ENCODE results near the gene AHNAK. TPM values are rescaled to one million over a fixed set of nuclear protein-coding genes. Genes with fewer than 3 reads are reported as not detected.

Gene AHNAK
- total and polyA plus RNA-seq, 2 donors (not counting 3 experiments of a cell fraction or from before 2014, with no cell fraction given), result 35.2 to 436 TPM

GRCh38 chr11:62499944-62500649 is 46.5 kb downstream of the AHNAK start:
- BruUV-seq (replicated peaks), result no TSS peak
- no peaks in the 10 kb centered on the region for H3K36me3 ChIP-seq (ENCODE audit: control insufficient read depth in 2 of 2, extremely low read depth in 1 of 2, insufficient read depth in 2 of 2, low read length in 2 of 2)
- no peak overlapping the region for H3K4me3 ChIP-seq (replicated peaks in 1 of 3; ENCODE audit: insufficient read depth in 1 of 3, low read depth in 1 of 3, low read length in 3 of 3)
- POLR2A ChIA-PET, result interaction anchor here (2.0 kb wide), 1 partner anchor 92 kb away, joined by 5 read pairs; the partner anchor contains the start of gene TUT1
- TF ChIP-seq POLR2A (IDR thresholded peaks at IDR 0.05; ENCODE audit: low read depth, low read length), result no peak
- TF ChIP-seq FOS (IDR thresholded peaks at IDR 0.05; ENCODE audit: borderline replicate concordance, insufficient read depth, low read length), result no peak
- no peak for TF ChIP-seq POLR2AphosphoS5 (IDR thresholded peaks at IDR 0.05; ENCODE audit: insufficient read depth, low read depth, low read length)
- TF ChIP-seq, protein P1, sequence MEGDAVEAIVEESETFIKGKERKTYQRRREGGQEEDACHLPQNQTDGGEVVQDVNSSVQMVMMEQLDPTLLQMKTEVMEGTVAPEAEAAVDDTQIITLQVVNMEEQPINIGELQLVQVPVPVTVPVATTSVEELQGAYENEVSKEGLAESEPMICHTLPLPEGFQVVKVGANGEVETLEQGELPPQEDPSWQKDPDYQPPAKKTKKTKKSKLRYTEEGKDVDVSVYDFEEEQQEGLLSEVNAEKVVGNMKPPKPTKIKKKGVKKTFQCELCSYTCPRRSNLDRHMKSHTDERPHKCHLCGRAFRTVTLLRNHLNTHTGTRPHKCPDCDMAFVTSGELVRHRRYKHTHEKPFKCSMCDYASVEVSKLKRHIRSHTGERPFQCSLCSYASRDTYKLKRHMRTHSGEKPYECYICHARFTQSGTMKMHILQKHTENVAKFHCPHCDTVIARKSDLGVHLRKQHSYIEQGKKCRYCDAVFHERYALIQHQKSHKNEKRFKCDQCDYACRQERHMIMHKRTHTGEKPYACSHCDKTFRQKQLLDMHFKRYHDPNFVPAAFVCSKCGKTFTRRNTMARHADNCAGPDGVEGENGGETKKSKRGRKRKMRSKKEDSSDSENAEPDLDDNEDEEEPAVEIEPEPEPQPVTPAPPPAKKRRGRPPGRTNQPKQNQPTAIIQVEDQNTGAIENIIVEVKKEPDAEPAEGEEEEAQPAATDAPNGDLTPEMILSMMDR (IDR thresholded peaks at IDR 0.05; ENCODE audit: extremely low read depth in 1 of 2, insufficient read depth in 1 of 2, low read depth in 1 of 2, low read length in 2 of 2), result no peak
- TF ChIP-seq GATA2 (IDR thresholded peaks at IDR 0.05; ENCODE audit: insufficient read depth, insufficient read length, low read depth, low read length), result no peak
- no peak for TF ChIP-seq MYC (IDR thresholded peaks at IDR 0.05; ENCODE audit: low read depth, low read length)
- no peak for TF ChIP-seq EZH2 (IDR thresholded peaks at IDR 0.05; ENCODE audit: borderline replicate concordance, low read depth, low read length, severe bottlenecking)
- TF ChIP-seq, protein P2, sequence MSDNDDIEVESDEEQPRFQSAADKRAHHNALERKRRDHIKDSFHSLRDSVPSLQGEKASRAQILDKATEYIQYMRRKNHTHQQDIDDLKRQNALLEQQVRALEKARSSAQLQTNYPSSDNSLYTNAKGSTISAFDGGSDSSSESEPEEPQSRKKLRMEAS (IDR thresholded peaks at IDR 0.05; ENCODE audit: insufficient read depth, insufficient read length), result no peak
- TF ChIP-seq JUN (IDR thresholded peaks at IDR 0.05; ENCODE audit: borderline replicate concordance, insufficient read depth, insufficient read length, low read depth), result no peak
- DNase-seq (ENCODE audit: low read depth, low spot score) (no peak), FAIRE-seq (no peak)
- no peak overlapping the region for H3K27ac ChIP-seq (ENCODE audit: insufficient read depth, low read depth, low read length)
- CTCF ChIA-PET, result interaction anchor here (0.6 to 3.0 kb wide), 14 partner anchors 8 to 236 kb away, joined by 3 to 29 read pairs (median 4); partner anchors contain the start of genes C11orf98 and CSKMT
- no peak overlapping the region for H3K4me2 ChIP-seq (ENCODE audit: insufficient read depth, low read length)
- peaks cover 29% of the 10 kb centered on the region for H3K4me1 ChIP-seq (ENCODE audit: control insufficient read depth, extremely low read depth, insufficient read depth, low read length)
- H3K9ac ChIP-seq (replicated peaks; ENCODE audit: extremely low read depth, insufficient read depth, low read length), result no peak overlapping the region
- H3K9me1 ChIP-seq (replicated peaks; ENCODE audit: control insufficient read depth, extremely low read depth, insufficient read depth, low read length), result no peaks in the 10 kb centered on the region
- H4K20me1 ChIP-seq (replicated peaks; ENCODE audit: control insufficient read depth, extremely low read depth, insufficient read depth, low read length), result no peaks in the 10 kb centered on the region
- dilution Hi-C loops (cut with MboI; ENCODE audit: extremely low pct_ligation_motif_present, low sequenced_read_pairs) (no loop called here), intact Hi-C loops (cut with micrococcal nuclease) (no loop called here)
- H3K27me3 ChIP-seq (ENCODE audit: control insufficient read depth in 2 of 2, insufficient read depth in 2 of 2, low read length in 2 of 2), result no peaks in the 10 kb centered on the region
- H3K9me3 ChIP-seq (replicated peaks; ENCODE audit: control insufficient read depth, insufficient read depth, low read length), result no peaks in the 10 kb centered on the region
- H2AFZ ChIP-seq (ENCODE audit: low read depth, low read length), result no peak overlapping the region
- no peaks in the 10 kb centered on the region for H3K79me2 ChIP-seq (ENCODE audit: control insufficient read depth, insufficient read depth, low read length)
